HG03025 (cell line): ENCODE measurements around the gene SLC11A1.

Experiments used
- ATAC-seq: cut with Tn5 transposase; IDR thresholded peaks from one replicate; pipeline ENCODE4 v1.9.1; 2021; ENCODE audit warnings: mild to moderate bottlenecking, moderate library complexity; ENCODE audit not compliant: unreplicated experiment, low FRiP score

SLC11A1 gene

DNA sequence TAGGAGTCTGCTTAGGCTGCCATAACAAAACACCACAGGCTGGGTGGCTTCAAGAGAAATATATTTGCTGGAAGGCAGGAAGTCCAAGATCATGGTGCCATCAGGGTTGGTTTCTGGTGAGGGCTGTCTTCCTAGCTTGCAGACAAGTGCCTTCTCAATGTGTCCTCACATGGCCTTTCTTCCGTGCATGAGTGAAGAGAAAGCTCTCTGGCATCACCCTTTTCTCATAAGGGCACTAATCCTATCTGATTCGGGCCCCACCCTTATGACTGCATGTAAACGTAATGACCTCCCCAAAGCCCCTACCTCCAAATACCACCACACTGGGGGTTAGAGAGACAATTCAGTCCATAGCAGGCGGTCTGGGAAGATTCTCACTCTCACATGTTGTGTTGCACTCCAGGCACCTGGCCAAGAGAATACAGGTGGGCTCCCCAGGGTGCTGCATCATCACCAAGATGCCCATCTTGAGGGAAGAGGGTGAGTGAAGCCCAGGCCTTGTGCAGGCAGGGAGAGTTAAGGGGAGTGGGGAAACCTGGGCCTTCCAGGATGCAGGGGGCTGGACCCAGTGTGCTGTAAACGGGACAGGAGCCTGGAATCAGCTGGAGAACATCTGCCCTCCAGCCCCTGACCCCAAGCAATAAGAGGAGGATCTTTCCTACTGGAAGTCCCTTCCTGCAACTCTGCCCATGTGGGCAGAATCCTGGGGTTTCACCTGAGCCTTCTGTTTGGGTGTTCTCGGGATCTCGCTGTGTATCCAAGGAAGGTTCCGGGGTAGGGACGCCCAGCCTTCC, 15.3 kb upstream of the SLC11A1 start:
- no peak for ATAC-seq

DNA sequence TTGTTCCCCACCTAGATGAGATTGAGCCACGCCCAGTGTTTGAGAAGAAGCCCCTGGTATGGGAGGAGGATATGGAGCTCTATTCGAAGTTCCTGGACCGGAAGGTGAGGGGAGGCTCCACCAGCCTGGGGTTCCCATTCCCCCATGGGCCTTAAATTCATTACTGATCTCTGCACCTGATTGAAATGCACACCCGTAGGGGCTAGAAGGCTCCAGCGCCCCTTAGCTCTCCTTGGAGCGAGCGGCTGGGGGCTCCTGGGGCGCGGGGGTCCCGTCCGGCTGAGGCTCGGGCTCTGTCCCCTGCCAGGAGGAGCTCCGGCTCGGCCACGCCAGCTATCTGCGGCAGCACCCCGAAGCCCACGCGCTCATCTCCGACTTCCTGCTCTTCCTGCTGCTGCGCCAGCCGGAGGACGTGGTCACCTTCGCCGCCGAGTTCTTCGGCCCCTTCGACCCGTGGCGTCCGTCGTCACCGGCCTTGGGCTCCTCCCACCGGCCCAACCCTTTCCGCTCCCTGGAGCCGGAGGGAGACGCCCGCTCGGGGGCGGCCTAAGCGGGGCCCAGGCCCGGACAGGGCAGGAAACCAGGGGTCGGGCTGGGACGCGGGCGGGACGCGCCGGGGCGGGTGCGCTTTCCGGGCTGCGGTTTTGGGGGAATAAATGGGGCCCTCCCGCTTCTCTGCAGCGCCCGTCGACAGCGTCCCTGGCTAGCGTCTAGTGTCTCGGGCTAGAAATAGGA, 14.5 kb upstream of the SLC11A1 start:
- peak; percentile 84 for ATAC-seq

DNA sequence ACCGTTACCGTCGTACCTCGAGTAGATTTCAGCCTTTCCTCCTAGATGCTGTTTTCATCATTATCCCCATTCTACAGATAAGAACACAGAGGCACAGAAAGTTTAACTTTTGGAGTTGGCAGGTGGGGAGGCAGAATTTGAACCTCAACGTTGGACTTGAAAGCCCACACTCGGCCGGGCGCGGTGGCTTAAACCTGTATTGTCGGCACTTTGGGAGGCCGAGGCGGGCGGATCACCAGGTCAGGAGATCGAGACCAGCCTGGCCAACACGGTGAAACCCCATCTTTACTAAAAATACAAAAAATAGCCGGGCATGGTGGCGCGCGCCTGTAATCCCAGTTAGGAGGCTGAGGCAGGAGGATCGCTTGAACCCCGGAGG, 13.9 kb upstream of the SLC11A1 start:
- ATAC-seq, result no peak

DNA sequence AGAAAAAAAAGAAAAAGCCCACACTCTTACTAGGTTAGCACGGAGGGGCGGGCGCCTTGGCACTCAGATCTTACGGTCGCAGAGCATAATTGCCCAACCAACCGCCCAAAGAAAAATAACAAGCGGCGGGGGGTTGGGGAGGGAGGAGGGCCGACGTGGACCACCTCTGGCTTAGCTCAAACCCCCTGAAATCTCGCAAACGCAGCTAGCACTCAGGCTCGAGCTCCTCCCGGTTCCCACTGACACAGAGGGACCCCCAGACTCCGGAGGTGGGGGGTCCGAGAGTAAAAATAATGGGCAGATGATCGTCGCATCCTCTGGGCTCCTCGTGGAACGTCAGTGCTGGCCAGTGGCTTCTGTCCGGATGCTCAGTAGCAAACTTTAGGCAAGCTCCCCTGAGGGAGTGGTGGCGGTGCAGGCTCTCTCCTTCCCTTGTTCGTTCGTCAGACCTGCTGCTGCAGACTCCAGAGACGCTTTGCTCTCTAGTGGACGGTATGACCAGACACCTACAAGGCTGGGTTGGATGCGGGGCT, 13.4 kb upstream of the SLC11A1 start:
- no peak for ATAC-seq

DNA sequence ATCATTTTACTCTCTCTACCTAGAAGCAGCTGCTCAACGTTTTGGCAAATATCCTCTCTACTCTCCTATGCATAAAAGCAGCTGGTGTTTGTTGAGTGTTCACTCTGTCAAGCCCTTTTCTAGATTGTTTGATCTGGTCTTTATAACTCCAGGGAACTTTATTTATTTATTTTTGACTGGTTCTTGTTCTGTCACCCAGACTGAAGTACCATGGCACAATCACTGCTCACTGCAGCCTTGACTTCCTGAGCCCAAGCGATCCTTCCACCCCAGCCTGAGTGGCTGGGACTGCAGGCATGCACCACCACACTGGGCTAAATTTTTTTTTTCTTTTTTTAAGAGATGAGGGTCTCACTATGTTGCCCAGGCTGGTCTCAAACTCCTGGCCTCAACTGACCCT, 12.7 kb upstream of the SLC11A1 start:
- no peak for ATAC-seq

DNA sequence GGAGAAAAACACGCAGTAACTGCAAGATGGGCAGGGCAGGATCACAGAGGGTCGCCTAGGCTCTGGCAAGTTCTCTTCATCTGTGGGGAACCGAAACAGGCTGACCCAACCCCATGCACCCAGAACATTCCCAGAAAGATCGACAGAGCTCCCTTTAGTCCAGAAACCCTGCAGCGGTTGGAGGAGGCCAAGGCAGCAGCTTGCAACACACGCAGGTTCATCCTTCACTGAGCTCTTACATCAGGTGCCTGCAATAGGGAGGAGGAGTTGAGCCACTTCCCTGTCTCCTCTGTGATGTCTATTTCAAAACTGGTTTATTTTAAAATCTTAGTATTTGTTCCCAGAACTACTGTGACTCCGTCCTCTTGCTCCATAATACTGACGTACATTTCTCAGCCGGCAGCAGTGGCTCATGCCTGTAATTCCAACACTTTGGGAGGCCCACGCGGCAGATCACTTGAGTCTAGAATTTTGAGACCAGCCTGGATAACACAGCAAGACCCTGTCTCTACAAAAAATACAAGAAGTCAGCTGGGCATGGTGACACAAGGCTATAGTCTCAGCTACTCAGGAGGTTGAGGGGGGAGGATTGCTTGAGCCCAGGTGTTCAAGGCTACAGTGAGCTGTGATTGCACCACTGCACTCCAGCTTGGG, 11.5 kb upstream of the SLC11A1 start:
- no peak for ATAC-seq

DNA sequence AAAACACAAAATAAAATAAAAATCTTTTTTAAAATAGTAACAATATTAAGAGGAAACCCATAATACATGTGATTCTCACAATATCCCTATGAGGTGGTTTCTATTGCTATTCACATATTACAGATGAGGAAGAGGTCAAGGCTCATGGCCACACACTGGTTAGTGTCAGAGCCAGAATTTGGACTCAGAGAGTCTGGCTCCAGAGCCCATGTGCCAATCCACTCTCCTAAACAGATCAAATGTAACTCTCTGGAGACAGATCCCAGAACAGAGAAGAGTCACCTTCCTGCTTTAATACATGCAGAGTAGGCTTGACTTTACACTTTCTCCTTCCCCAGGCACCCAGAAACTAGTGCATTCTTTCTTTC, 10.1 kb upstream of the SLC11A1 start:
- no peak for ATAC-seq

DNA sequence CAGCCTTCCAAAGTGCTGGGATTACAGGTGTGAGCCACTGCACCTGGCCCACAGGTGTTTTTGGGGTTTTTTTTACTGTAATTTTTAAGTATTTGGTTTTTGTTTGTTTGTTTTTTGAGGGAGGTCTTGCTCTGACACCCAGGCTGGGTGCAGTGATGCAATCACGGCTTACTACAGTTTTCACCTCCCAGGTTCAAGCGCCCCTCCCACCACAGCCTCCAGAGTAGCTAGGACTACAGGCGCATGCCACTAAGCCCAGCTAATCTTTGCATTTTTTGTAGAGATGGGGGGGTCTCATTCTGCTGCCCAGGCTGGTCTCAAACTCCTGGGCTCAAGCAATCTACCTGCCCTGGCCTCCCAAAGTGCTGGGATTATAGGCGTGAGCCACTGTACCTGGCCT, 7.3 kb upstream of the SLC11A1 start:
- no peak for ATAC-seq

DNA sequence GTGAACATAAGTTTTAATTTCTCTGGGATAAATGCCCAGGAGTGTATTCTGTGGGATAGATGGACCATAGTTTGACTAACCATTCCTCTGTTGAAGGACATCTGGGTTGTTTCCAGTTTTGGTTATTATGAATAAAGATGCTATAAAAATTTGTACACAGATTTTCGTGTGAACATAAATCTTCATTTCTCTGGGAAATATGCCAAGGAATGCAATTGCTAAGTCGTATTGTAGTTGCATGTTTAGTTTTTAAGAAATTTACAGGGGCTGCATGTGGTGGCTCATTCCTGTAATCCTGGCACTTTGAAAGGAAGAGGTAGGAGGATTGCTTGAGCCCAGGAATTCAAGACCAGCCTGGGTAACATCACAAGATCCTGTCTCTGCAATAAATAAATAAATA, 6.9 kb upstream of the SLC11A1 start:
- no peak for ATAC-seq

DNA sequence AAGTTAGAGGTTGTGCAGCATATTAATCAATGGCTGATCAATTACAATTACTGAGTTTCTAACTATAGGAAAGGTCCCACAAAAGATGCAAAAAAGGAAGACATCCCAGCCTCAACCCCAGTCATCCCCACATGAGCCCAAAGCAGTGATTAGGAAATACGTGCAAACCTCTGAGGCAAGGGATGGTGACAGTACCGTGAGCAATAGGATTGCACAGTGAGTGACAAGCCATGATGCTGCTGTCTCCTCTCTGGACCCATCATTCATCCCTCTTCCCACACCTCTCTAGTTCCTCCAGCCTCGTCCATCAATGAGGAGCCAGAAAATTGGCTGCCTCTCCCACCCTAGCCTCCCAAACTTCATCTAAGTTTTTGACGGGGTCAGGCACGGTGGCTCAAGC, 4.0 kb upstream of the SLC11A1 start:
- no peak for ATAC-seq

DNA sequence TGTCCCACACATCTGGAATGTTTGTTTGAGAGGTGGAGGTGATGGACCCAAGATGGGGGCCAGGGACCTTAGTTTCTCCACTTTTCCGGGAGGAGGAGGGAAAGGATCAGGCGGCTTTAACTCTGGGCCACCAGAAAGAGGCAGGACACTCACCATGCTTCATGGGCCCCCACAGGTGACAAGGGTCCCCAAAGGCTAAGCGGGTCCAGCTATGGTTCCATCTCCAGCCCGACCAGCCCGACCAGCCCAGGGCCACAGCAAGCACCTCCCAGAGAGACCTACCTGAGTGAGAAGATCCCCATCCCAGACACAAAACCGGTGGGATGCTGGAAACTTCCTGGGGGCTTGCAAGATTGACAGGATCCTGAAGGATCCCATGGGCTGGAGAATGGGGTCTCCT, 712 bp downstream of the SLC11A1 start:
- no peak for ATAC-seq

DNA sequence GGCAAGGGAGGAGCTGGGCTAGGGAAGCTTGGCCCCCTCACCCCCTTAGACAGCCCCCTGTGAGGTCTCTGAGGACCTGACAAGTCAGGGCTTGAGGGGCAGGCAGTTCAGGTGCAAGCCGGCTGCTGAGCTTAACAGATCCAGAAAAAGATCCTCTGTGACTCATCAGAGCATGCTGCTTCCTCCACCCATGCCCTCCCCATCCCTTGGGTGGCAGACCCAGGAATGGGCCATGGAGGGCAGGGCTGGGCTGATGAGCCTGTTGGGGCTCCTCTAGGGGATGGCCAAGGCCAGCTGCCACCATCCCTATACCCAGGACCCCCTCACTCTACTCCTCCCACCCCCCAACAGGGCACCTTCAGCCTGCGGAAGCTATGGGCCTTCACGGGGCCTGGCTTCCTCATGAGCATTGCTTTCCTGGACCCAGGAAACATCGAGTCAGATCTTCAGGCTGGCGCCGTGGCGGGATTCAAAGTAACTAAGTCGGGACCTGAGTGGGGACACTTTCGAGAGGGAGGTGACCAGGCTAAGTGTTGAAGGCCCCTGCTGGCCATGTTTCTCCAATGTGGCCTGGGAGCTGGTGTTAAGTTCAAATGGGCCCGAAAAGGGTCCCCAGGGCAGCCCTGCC, 1.9 kb downstream of the SLC11A1 start:
- no peak for ATAC-seq

DNA sequence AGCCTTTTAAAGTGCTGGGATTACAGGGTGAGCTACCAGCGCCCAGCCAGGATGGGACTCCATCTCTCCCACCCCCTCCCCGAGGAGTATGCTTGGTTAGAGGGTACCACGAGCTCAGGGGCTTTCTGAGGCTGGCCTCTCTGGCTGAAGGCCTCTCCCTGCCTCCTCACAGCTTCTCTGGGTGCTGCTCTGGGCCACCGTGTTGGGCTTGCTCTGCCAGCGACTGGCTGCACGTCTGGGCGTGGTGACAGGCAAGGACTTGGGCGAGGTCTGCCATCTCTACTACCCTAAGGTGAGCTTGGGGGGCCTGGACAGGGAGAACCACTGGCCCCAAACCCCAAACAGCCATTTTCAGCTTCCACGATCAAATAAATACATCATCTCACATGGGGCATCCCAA, 2.9 kb downstream of the SLC11A1 start:
- no peak for ATAC-seq

DNA sequence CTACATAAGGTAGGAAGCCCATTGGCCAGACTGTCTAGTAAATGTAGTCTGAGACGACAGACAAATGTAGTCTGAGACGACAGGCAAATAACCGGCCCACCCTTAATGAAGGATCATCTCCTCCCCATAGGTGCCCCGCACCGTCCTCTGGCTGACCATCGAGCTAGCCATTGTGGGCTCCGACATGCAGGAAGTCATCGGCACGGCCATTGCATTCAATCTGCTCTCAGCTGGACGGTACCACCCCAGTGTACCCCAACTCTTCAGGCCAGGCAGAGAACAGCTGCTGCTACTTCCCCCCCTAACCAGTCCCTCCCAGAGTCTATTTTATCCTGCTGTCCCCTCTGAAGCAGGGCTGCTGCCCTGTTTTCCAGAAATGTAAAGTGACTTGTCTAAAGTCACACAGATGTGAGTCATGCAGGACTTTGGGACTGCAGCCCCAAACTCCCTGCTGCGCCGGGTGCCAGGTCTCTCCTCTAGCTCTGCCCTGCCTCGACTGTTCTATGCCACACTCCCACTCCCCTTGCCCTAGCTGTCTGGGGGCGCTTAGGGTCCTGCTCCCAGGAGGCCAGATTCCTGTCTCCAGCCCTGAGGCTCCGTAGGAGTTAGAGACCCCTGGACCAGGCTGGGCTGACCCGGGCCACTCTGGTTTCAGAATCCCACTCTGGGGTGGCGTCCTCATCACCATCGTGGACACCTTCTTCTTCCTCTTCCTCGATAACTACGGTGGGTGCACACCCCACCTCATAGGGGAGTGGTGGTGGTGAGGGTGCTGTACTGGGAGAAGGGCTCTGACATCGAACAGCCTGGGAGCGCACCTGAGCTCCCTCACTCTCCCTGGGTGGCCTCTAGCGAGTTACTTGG, 4.7 kb downstream of the SLC11A1 start:
- ATAC-seq, result no peak

DNA sequence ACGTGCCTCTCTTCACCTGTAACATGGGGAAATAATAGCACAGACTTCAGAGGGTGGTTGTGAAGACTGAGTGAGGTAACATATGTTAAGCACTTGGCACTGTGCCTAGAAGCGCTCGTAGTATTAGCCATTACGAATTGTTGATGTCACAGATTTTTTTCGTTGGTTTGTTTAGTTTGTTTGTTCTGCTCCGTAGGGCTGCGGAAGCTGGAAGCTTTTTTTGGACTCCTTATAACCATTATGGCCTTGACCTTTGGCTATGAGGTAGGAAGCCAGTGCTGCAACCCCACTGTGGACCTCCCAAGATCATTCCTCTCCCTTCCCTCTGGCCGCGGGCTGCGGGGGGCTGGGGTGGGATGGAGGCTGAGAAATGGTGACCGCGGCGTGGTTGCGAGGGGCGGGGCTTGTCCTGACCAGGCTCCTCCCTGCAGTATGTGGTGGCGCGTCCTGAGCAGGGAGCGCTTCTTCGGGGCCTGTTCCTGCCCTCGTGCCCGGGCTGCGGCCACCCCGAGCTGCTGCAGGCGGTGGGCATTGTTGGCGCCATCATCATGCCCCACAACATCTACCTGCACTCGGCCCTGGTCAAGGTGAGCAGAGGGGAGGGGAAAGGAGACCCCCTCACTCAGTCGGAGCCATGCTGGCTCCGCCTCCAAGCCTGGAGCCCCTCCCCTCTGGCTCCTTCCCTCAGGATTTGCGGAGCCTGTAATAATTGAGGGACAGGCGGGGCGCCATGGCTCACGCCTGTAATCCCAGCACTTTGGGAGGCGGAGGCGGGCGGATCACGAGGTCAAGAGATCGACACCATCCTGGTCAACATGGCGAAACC, 5.5 kb downstream of the SLC11A1 start:
- ATAC-seq, result no peak

DNA sequence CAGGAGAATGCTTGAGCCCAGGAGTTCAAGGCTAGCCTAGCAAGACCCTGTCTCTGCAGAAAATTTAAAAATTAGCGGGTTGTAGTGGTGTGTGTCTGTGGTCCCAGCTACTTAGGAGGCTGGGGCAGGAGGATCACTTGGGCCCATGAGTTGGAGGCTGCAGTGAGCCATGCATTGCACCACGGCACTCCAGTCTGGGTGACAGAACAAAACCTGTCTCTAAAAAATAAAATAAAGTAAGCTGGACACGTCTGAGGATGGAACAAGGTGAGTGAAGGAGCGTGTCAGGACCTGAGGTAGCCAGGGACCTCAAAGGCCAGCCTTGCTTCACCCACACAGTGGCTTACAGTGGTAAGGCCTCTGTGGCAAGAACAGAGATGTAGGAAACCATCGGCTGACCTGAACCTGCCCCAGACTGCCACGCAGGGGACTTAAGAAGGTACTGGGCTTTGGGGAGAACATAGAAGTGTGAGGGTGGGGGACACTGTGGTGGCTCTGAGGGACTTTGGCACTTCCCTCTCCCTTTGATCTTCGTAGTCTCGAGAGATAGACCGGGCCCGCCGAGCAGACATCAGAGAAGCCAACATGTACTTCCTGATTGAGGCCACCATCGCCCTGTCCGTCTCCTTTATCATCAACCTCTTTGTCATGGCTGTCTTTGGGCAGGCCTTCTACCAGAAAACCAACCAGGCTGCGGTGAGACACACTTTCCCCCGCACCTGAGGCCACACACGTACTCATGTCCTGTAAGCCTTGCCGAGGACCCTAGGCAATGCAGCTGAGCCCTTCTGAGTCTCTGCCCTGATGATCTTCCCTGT, 7.5 kb downstream of the SLC11A1 start:
- ATAC-seq, result no peak

DNA sequence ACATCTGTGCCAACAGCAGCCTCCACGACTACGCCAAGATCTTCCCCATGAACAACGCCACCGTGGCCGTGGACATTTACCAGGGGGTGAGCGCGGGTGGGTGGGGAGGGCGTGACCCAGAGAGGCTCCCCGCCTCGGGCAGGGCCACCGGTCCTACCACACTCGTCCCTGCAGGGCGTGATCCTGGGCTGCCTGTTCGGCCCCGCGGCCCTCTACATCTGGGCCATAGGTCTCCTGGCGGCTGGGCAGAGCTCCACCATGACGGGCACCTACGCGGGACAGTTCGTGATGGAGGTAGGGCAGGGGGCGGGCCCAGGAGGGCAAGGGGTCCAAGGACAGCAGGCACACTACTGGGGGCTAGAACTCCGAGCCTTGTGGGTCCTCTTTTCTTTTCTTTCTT, 9.1 kb downstream of the SLC11A1 start:
- ATAC-seq, result no peak

DNA sequence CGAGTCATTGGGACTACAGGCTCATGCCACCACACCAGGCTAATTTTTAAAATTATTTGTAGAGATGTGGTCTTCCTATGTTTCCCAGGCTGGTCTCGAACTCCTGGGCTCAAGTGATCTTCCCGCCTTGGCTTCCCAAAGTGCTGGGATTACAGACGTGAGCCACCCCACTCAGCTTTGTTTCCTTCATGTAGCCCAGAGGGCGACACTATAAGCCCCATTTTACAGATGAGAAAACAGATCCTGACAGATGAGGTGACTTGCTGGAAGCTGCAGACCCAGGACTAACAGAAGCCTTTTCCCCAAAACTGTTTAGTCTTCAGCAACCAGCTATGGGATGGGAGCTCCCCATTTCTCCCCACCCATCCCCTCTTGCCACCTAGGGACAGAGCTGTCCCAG, 10.4 kb downstream of the SLC11A1 start:
- ATAC-seq, result no peak
